Glutamatergic neuron (in vitro differentiated cells): ENCODE data around the gene ROCK2. TPM values are rescaled to one million over a fixed set of nuclear protein-coding genes. Genes with fewer than 3 reads are reported as not detected.

Experiments used
- DNase-seq: peaks from one replicate; pipeline ENCODE4 v3.0.0; 2022
- H3K27ac Mint-ChIP-seq: one replicate; pipeline ENCODE4 v1.8.0; 2020; ENCODE audit warnings: mild to moderate bottlenecking, mixed read lengths, inconsistent platforms; ENCODE audit not compliant: unreplicated experiment
- H3K27me3 Mint-ChIP-seq: one replicate; pipeline ENCODE4 v1.8.0; 2020; ENCODE audit warnings: mild to moderate bottlenecking, moderate library complexity, mixed read lengths, inconsistent platforms; ENCODE audit not compliant: unreplicated experiment
- H3K36me3 Mint-ChIP-seq: one replicate; pipeline ENCODE4 v1.8.0; 2020; ENCODE audit warnings: mild to moderate bottlenecking, mixed read lengths, inconsistent platforms; ENCODE audit not compliant: unreplicated experiment
- H3K4me1 Mint-ChIP-seq: one replicate; pipeline ENCODE4 v1.8.0; 2020; ENCODE audit warnings: mild to moderate bottlenecking, low read depth, mixed read lengths, inconsistent platforms; ENCODE audit not compliant: unreplicated experiment
- H3K4me3 Mint-ChIP-seq: one replicate; pipeline ENCODE4 v1.8.0; 2020; ENCODE audit warnings: mild to moderate bottlenecking, mixed read lengths, inconsistent platforms; ENCODE audit not compliant: unreplicated experiment
- H3K9me3 Mint-ChIP-seq: one replicate; pipeline ENCODE4 v1.8.0; 2020; ENCODE audit warnings: mild to moderate bottlenecking, moderate library complexity, mixed read lengths, inconsistent platforms; ENCODE audit not compliant: unreplicated experiment
- total RNA-seq: library from RNA; stranded (reverse); fragmentation: NEBNext Ultra II Directional; extraction: Animal tissue kit (Norgen Biotek cat#: 25700); gene quantifications from one replicate; pipeline ENCODE4 v1.2.1, GENCODE V29; 2021; ENCODE audit not compliant: unreplicated experiment
- TF ChIP-seq, protein P1 (sequence below): fragments of 200-600 bp; sonication (generic); IDR thresholded peaks from one replicate; pipeline ENCODE4 v1.5.0; 2021; ENCODE audit not compliant: partially characterized antibody, unreplicated experiment

The ROCK2 gene
- total RNA-seq, 1 donor from 2014 or later, result 34.6 TPM

DNA sequence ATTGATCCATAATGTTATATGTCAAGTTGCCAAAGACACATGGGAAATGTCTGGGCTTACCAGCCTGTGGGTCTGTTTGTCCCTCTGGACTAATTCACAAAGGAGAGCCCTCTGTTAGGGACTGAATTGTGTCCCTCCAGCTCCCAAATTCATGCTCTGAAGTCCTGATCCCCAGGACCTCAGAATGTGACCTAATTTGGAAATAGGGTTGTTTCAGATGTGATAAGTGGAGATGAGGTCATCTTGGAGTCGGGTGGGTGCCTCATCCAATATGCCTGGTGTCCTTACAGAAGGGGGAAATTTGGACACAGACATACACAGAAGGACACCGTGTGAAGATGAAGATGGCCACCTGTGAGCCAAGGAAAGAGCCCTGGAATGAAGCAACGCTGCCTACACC, 41.4 kb upstream of the ROCK2 start:
- Mint-ChIP-seq H3K4me3 (no peak overlapping the region), H3K36me3 (no peaks in the 10 kb centered on the region), H3K4me1 (no peaks in the 10 kb centered on the region), H3K9me3 (no peaks in the 10 kb centered on the region), H3K27me3 (no peaks in the 10 kb centered on the region), H3K27ac (no peak overlapping the region)
- no peak for DNase-seq
- TF ChIP-seq, protein P1, sequence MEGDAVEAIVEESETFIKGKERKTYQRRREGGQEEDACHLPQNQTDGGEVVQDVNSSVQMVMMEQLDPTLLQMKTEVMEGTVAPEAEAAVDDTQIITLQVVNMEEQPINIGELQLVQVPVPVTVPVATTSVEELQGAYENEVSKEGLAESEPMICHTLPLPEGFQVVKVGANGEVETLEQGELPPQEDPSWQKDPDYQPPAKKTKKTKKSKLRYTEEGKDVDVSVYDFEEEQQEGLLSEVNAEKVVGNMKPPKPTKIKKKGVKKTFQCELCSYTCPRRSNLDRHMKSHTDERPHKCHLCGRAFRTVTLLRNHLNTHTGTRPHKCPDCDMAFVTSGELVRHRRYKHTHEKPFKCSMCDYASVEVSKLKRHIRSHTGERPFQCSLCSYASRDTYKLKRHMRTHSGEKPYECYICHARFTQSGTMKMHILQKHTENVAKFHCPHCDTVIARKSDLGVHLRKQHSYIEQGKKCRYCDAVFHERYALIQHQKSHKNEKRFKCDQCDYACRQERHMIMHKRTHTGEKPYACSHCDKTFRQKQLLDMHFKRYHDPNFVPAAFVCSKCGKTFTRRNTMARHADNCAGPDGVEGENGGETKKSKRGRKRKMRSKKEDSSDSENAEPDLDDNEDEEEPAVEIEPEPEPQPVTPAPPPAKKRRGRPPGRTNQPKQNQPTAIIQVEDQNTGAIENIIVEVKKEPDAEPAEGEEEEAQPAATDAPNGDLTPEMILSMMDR, result no peak

DNA sequence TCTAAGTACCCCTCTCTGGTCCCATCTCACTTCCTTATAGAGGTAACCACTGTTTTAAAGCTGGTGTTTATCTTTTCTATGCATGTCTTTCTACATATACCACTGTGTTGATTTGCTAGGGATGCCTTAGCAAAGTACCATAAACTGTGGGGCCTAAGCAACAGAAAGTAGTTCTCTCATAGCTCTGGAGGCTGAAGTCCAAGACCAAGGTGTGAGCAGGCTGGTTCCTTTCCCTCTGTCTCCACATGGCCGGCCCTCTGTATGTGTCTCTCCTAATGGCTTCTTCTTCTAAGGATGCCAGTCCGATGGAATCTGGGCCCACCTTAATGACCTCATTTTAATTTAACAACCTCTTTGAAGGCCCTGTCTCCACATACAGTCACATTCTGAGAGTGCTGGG, 40.8 kb upstream of the ROCK2 start:
- no peaks in the 10 kb centered on the region for H3K9me3 Mint-ChIP-seq
- no peak overlapping the region for H3K27ac Mint-ChIP-seq
- H3K4me1 Mint-ChIP-seq, result no peaks in the 10 kb centered on the region
- no peaks in the 10 kb centered on the region for H3K36me3 Mint-ChIP-seq
- H3K27me3 Mint-ChIP-seq, result no peaks in the 10 kb centered on the region
- TF ChIP-seq, protein P1, result no peak
- DNase-seq, result no peak
- H3K4me3 Mint-ChIP-seq, result no peak overlapping the region

DNA sequence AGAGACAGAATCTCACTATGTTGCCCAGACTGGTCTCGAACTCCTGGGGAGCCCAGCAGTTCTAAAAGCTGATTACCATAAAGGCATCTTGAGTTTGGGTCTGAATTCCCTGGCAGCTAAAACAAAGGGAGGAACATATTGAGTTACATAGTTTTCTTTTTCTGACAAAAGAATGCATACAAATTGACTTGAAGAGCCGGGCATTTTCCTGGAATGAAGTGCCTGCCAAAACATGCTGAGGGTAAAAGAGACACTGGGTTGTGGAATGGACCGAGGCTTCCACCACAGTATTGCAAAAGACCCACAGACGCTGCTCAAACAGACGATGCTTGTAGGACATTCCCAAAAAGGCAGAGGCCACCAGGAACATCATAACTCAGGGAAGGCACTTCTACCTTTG, 35.1 kb upstream of the ROCK2 start:
- Mint-ChIP-seq H3K36me3 (no peaks in the 10 kb centered on the region), H3K4me3 (no peak overlapping the region), H3K27me3 (no peaks in the 10 kb centered on the region), H3K9me3 (no peaks in the 10 kb centered on the region), H3K4me1 (peaks cover 12% of the 10 kb centered on the region), H3K27ac (no peak overlapping the region)
- DNase-seq, result no peak
- TF ChIP-seq, protein P1, result no peak

DNA sequence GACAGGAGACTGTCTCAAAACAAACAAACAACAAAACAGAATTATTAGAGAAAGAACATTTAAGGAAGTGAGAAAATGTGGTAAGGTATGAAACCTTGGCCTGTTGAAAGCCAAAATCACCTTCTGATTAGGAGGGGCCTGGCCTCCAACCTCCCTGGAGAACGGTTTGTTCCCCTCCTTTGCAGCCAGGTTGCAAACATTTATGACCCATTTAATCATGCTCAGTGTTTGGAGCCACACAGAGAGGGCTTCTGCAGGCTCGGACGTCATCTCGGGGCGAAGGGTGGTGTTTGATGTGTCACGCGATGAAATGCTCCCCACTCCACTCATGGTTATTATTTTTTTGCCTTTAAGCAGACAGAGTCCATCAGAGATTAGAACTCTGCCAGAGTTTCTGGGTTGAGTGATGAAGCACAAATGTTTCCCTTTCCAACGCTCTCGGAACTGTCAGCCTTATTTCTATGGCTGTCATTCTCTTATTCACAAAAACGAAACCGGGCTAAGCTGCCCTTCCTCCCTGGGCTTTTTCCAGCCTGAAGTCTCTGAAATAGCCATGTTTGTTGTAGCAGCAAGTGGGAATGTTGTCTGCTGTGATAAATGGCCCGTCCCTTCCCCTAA, 33.6 kb upstream of the ROCK2 start:
- no peaks in the 10 kb centered on the region for H3K27me3 Mint-ChIP-seq
- DNase-seq, result no peak
- no peak overlapping the region for H3K27ac Mint-ChIP-seq
- no peak overlapping the region for H3K4me3 Mint-ChIP-seq
- TF ChIP-seq, protein P1, result no peak
- H3K36me3 Mint-ChIP-seq, result no peaks in the 10 kb centered on the region
- peaks cover 13% of the 10 kb centered on the region for H3K4me1 Mint-ChIP-seq
- no peaks in the 10 kb centered on the region for H3K9me3 Mint-ChIP-seq

DNA sequence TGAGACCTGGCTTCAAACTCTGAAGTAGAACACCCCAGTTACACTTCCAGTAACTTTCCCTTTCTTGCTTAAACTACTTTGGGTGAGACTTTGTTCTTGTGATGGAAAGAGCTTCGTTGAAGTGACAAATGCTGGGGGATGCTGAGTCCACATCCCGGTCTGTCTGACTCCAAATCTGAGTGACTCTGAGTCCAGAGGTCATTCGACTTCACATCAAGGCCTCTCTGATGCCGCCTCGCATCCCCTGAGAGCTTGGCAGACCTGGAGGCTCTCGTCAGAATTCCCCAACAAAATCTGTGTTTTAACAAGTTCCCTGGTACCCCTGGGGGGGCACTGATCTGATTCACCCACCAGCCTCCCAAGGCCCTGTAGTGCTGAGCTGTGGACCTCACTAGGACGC, 31.6 kb upstream of the ROCK2 start:
- peaks cover 4% of the 10 kb centered on the region for H3K27me3 Mint-ChIP-seq
- H3K36me3 Mint-ChIP-seq, result no peaks in the 10 kb centered on the region
- TF ChIP-seq, protein P1, result no peak
- H3K27ac Mint-ChIP-seq, result no peak overlapping the region
- DNase-seq, result no peak
- peaks cover 13% of the 10 kb centered on the region for H3K4me1 Mint-ChIP-seq
- no peak overlapping the region for H3K4me3 Mint-ChIP-seq
- H3K9me3 Mint-ChIP-seq, result peaks cover 3% of the 10 kb centered on the region
